C4-2B (cell line): ENCODE measurements around the gene FHIT.

Experiments
- CTCF ChIP-seq: fragments of 450-650 bp; conservative IDR thresholded peaks from 2 replicates; pipeline ENCODE4 v1.5.1; 2017; ENCODE audit warnings: mild to moderate bottlenecking
- ZFX ChIP-seq: fragments of 450-650 bp; IDR thresholded peaks from 2 replicates; pipeline ENCODE4 v1.6.1; 2017

DNA sequence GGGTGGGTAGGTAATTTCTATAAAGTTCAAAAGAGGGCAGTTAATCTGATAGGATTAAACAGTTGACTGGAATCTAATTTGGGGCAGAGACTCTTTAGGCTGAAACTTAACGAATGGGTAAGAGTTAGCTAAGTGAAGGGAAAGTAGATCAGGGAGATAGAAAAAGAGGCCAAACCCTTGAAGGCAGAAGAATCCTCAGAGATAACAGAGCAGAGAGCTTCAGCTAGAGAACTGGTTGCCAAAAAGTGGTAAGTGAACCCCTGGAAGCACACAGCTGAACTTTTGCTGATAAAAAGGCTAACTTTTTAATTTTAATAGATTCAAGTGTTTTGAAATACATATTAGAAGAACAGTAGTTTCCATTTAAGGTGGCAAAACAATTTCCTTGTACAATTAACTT is 99.2 kb downstream of the FHIT start:
- TF ChIP-seq CTCF: no peak
- no peak for TF ChIP-seq ZFX
